PFSK-1 (cell line): ENCODE data around the gene NDRG2.

Source experiments
- FOXP2 ChIP-seq: optimal IDR thresholded peaks from 2 replicates; pipeline ENCODE3; 2011; ENCODE audit warnings: borderline replicate concordance, control low read depth, inconsistent platforms; ENCODE audit not compliant: insufficient read depth; ENCODE audit errors: extremely low read length, extremely low read depth
- POLR2AphosphoS5 ChIP-seq: IDR thresholded peaks from 2 replicates; pipeline ENCODE4 v1.6.1; 2012; ENCODE audit warnings: low read depth, mild to moderate bottlenecking, control low read depth, low read length, moderate library complexity
- REST ChIP-seq, 2 experiments: IDR thresholded peaks; 2 replicates each; pipeline versions ENCODE4 v1.6.1 to v1.8.0; 2011 to 2012; ENCODE audit warnings: low read depth in 2 of 2, low read length in 2 of 2, control low read depth in 1 of 2, inconsistent platforms in 1 of 2, mild to moderate bottlenecking in 1 of 2, moderate library complexity in 1 of 2; ENCODE audit not compliant: insufficient read depth in 1 of 2
- SIN3A ChIP-seq: IDR thresholded peaks from 2 replicates; pipeline ENCODE4 v1.6.1; 2012; ENCODE audit warnings: mild to moderate bottlenecking, low read length, moderate library complexity, borderline replicate concordance; ENCODE audit not compliant: insufficient read depth
- TAF1 ChIP-seq: IDR thresholded peaks from 2 replicates; pipeline ENCODE4 v1.6.1; 2012; ENCODE audit warnings: low read length, control low read depth, borderline replicate concordance; ENCODE audit not compliant: insufficient read depth

The NDRG2 gene

GRCh38 chr14:21011136-21011535 lies 13.7 kb downstream of the NDRG2 start:
- no peak for TF ChIP-seq REST (IDR thresholded peaks at IDR 0.05; ENCODE audit: insufficient read depth in 1 of 2, low read depth in 2 of 2, low read length in 2 of 2)
- TF ChIP-seq FOXP2 = no peak
- no peak for TF ChIP-seq POLR2AphosphoS5
- TF ChIP-seq TAF1 = no peak
- TF ChIP-seq SIN3A = no peak

GRCh38 chr14:21003788-21004346 lies 21.0 kb downstream of the NDRG2 start:
- TF ChIP-seq REST (IDR thresholded peaks at IDR 0.05; ENCODE audit: insufficient read depth in 1 of 2, low read depth in 2 of 2, low read length in 2 of 2) (no peak), POLR2AphosphoS5 (no peak), SIN3A (no peak), FOXP2 (no peak), TAF1 (no peak)

GRCh38 chr14:21001218-21001617 lies 23.6 kb downstream of the NDRG2 start:
- TF ChIP-seq FOXP2 (no peak), POLR2AphosphoS5 (no peak), REST (IDR thresholded peaks at IDR 0.05; ENCODE audit: insufficient read depth in 1 of 2, low read depth in 2 of 2, low read length in 2 of 2) (no peak), SIN3A (no peak), TAF1 (no peak)

- no peak for TF ChIP-seq REST (IDR thresholded peaks at IDR 0.05; ENCODE audit: insufficient read depth in 1 of 2, low read depth in 2 of 2, low read length in 2 of 2)
- TF ChIP-seq TAF1 = no peak
- no peak for TF ChIP-seq POLR2AphosphoS5
- no peak for TF ChIP-seq SIN3A
- no peak for TF ChIP-seq FOXP2
These were observed 25.3 kb downstream of the NDRG2 start for GRCh38 chr14:20999591-20999990.

GRCh38 chr14:20998674-20999366 lies 26.0 kb downstream of the NDRG2 start, which contains the start of gene SLC39A2:
Gene SLC39A2, plus strand, starts transcription at chr14:20999293. Its CDS starts 154 bp downstream, at chr14:20999447.
- TF ChIP-seq REST (IDR thresholded peaks at IDR 0.05; ENCODE audit: insufficient read depth in 1 of 2, low read depth in 2 of 2, low read length in 2 of 2) (no peak), FOXP2 (no peak), POLR2AphosphoS5 (no peak), SIN3A (no peak), TAF1 (no peak)
